Hepatocyte (in vitro differentiated cells): ENCODE results near the gene EXOC6.

Experiments used
- CTCF ChIP-seq: fragments of 200-600 bp; sonication (generic); IDR thresholded peaks from 2 replicates; pipeline ENCODE4 v1.5.1; 2016; ENCODE audit warnings: antibody characterized with exemption, mild to moderate bottlenecking; ENCODE audit not compliant: poor library complexity
- EZH2 ChIP-seq: fragments of 200-600 bp; sonication (generic); IDR thresholded peaks from 2 replicates; pipeline ENCODE4 v1.6.1; 2016; ENCODE audit warnings: antibody characterized with exemption, mild to moderate bottlenecking, borderline replicate concordance

GRCh38 chr10:92801978-92802872 is 46.1 kb upstream of the EXOC6 start:
- TF ChIP-seq CTCF (no peak), EZH2 (no peak)
